AG04450 (cell line): ENCODE results near the gene E2F2. TPM values are rescaled to one million over a fixed set of nuclear protein-coding genes. Genes with fewer than 3 reads are reported as not detected.

Experiments
- CTCF ChIA-PET: fragments of 300-600, 350-600 bp; formaldehyde crosslinking; extraction: SDS; loops from one replicate; lab custom pipeline; 2022; ENCODE audit warnings: antibody characterized with exemption, inconsistent platforms; lab: Charles Lee
- POLR2A ChIA-PET: fragments of 350-600 bp; formaldehyde crosslinking; extraction: SDS; loops from one replicate; lab custom pipeline; 2021; ENCODE audit warnings: antibody characterized with exemption, inconsistent platforms; lab: Yijun Ruan, JAX
- DNase-seq: peaks from one replicate; pipeline ENCODE4 v3.0.0-alpha.2; 2011; ENCODE audit warnings: low read depth, low spot score
- H3K27ac ChIP-seq: one replicate; pipeline ENCODE4 v1.5.1; 2012; ENCODE audit warnings: low read depth, low read length, control low read depth
- H3K27me3 ChIP-seq: one replicate; pipeline ENCODE4 v1.6.0; 2012; ENCODE audit warnings: low read length; ENCODE audit not compliant: control insufficient read depth, insufficient read depth
- H3K4me3 ChIP-seq: 2 replicates; pipeline ENCODE4 v1.5.1; 2011; ENCODE audit warnings: mild to moderate bottlenecking, low read depth, low read length, control low read depth
- H3K9me3 ChIP-seq: 2 replicates; pipeline ENCODE4 v1.5.1; 2012; ENCODE audit warnings: low read length; ENCODE audit not compliant: control insufficient read depth, insufficient read depth
- polyA plus RNA-seq: library from polyadenylated mRNA; depleted of rRNA; stranded (reverse); fragments of >200 nt; gene quantifications from 2 replicates; pipeline ENCODE4 v1.2.3, GENCODE V29; 2011
- TF ChIP-seq, protein P1 (sequence below): IDR thresholded peaks from 2 replicates; pipeline ENCODE4 v1.5.1; 2011; ENCODE audit warnings: low read depth, low read length, control low read depth, inconsistent platforms

The E2F2 gene
- polyA plus RNA-seq, 1 experiment = 0.06 TPM

DNA sequence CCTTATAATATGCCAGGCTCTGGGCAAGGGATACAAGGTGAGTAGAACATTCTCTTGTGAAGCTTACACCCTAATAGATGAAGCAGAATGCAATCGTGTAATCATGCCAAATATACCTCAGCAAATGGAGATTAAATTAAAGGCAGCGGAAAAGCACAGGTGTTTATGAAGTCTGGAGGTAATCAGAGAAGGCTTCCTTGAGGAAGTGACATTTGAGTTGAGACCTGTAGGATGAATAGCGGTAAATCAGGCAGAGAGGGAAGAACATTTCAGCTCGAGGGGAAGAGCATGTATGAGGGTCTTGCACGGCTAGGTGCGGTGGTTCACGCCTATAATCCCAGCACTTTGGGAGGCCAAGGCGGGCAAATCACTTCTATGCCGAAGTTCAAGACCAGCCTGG, 13.5 kb downstream of the E2F2 start:
- TF ChIP-seq, protein P1, sequence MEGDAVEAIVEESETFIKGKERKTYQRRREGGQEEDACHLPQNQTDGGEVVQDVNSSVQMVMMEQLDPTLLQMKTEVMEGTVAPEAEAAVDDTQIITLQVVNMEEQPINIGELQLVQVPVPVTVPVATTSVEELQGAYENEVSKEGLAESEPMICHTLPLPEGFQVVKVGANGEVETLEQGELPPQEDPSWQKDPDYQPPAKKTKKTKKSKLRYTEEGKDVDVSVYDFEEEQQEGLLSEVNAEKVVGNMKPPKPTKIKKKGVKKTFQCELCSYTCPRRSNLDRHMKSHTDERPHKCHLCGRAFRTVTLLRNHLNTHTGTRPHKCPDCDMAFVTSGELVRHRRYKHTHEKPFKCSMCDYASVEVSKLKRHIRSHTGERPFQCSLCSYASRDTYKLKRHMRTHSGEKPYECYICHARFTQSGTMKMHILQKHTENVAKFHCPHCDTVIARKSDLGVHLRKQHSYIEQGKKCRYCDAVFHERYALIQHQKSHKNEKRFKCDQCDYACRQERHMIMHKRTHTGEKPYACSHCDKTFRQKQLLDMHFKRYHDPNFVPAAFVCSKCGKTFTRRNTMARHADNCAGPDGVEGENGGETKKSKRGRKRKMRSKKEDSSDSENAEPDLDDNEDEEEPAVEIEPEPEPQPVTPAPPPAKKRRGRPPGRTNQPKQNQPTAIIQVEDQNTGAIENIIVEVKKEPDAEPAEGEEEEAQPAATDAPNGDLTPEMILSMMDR = no peak
- DNase-seq = no peak
- CTCF ChIA-PET = no interaction called here
- H3K4me3 ChIP-seq = no peak overlapping the region
- no peaks in the 10 kb centered on the region; the same call in 1 of the 2 replicates for H3K9me3 ChIP-seq
- no peak overlapping the region for H3K27ac ChIP-seq
- POLR2A ChIA-PET = no interaction called here
- no peaks in the 10 kb centered on the region for H3K27me3 ChIP-seq

- no peak for DNase-seq
- Histone ChIP-seq H3K27ac (no peak overlapping the region), H3K27me3 (no peaks in the 10 kb centered on the region), H3K4me3 (no peak overlapping the region), H3K9me3 (no peaks in the 10 kb centered on the region)
- TF ChIP-seq, protein P1 = no peak
- ChIA-PET POLR2A (interaction anchor here (1.1 kb wide), 1 partner anchor 9 kb away, joined by 4 read pairs; no protein-coding TSS in a partner anchor), CTCF (interaction anchor here (1.1 to 1.7 kb wide), 3 partner anchors 19 to 121 kb away, joined by 5 to 8 read pairs (median 5); no protein-coding TSS in a partner anchor)
Measured at GRCh38 chr1:23515905-23516304, 15.1 kb downstream of the E2F2 start.

GRCh38 chr1:23514111-23514679, 16.8 kb downstream of the E2F2 start:
- Histone ChIP-seq H3K4me3 (no peak overlapping the region), H3K27me3 (no peaks in the 10 kb centered on the region), H3K27ac (no peak overlapping the region), H3K9me3 (no peaks in the 10 kb centered on the region)
- DNase-seq = no peak
- CTCF ChIA-PET = interaction anchor here (1.0 kb wide), 1 partner anchor 26 kb away, joined by 4 read pairs; no protein-coding TSS in a partner anchor
- TF ChIP-seq, protein P1 = no peak
- POLR2A ChIA-PET = interaction anchor here (0.7 kb wide), 1 partner anchor 53 kb away, joined by 4 read pairs; no protein-coding TSS in a partner anchor

GRCh38 chr1:23509896-23510295, 21.1 kb downstream of the E2F2 start:
- H3K27me3 ChIP-seq = no peaks in the 10 kb centered on the region
- POLR2A ChIA-PET = no interaction called here
- CTCF ChIA-PET = interaction anchor here (4.8 kb wide), 1 partner anchor 13 kb away, joined by 40 read pairs; no protein-coding TSS in a partner anchor
- DNase-seq = no peak
- no peak overlapping the region for H3K4me3 ChIP-seq
- H3K27ac ChIP-seq = no peak overlapping the region
- H3K9me3 ChIP-seq = no peaks in the 10 kb centered on the region
- TF ChIP-seq, protein P1 = no peak

DNA sequence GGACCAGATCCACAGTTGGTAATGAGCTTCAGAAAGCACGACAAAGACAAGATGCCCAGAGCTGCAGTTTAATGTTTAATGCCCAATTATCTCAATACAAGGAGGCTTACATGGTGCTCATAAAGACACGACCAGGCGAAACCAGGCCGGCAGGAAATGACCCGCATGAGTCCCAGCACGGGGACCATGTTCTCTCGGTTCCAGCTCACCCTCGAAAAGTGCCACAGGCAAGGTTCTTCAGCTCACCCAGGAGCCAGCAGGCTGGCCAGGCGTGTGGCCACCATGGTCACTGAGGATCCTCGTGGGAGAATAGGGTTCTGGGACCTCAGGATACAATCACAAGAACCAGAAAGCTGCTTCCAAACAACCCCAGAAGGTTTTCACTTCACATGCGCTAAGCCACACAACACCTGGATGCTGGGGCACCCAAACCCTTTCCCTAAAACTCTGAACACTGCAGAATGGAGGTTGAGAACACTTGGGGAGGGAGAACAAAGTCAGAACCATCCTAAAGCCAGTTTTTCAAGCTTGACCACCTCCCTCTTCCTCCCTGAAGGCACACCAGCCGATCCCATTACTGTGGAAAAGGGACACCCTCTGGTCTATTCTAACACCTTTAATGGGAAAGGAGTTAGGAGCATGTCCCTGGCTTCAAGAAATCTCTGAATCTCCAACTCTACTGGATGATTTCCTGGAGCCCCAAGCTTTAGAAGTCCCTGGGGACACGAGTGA, 24.5 kb downstream of the E2F2 start:
- Histone ChIP-seq H3K9me3 (no peaks in the 10 kb centered on the region), H3K27ac (no peak overlapping the region), H3K27me3 (no peaks in the 10 kb centered on the region), H3K4me3 (no peak overlapping the region)
- CTCF ChIA-PET = interaction anchor here (4.8 kb wide), 1 partner anchor 10 kb away, joined by 40 read pairs; no protein-coding TSS in a partner anchor
- TF ChIP-seq, protein P1 = no peak
- DNase-seq = no peak
- POLR2A ChIA-PET = no interaction called here
